ENCODE results near the gene STAT3.
"Not testable (repeated sequence)": the region's sequence is repeated elsewhere in the genome, so short reads cannot be mapped to it uniquely, and the experiment has no call there.

The STAT3 gene

GRCh38 chr17:42312285-42313130 is 75.7 kb downstream of the STAT3 start:
- DNase-seq, result peak; percentile 73 to 77

GRCh38 chr17:42312035-42312284 is 76.3 kb downstream of the STAT3 start:
- DNase-seq, result no peak

- DNase-seq, result peak in 1 of 2 donors; percentile 34
These were observed 76.8 kb downstream of the STAT3 start for GRCh38 chr17:42311240-42312034.

GRCh38 chr17:42310787-42311215 is 77.4 kb downstream of the STAT3 start:
- DNase-seq, result no peak

GRCh38 chr17:42309986-42310786 is 78.1 kb downstream of the STAT3 start:
- DNase-seq, result no peak

- DNase-seq, result no peak
These were observed 79.1 kb downstream of the STAT3 start for GRCh38 chr17:42309142-42309541.

- DNase-seq, result no peak
These were observed 79.8 kb downstream of the STAT3 start for GRCh38 chr17:42308446-42308845.

GRCh38 chr17:42307362-42307927 is 80.8 kb downstream of the STAT3 start:
- DNase-seq, result no peak

- DNase-seq, result no peak
These were observed 81.9 kb downstream of the STAT3 start for GRCh38 chr17:42306385-42306667.

- no peak for DNase-seq
These were observed 82.5 kb downstream of the STAT3 start for GRCh38 chr17:42305543-42306384.

- DNase-seq, result not testable (repeated sequence)
These were observed 83.3 kb downstream of the STAT3 start for GRCh38 chr17:42305031-42305330.

- no peak for DNase-seq
These were observed 83.8 kb downstream of the STAT3 start for GRCh38 chr17:42304187-42305030.

- DNase-seq, result no peak
These were observed 84.5 kb downstream of the STAT3 start for GRCh38 chr17:42303694-42304093.

GRCh38 chr17:42301022-42301421 is 87.2 kb downstream of the STAT3 start:
- DNase-seq, result no peak

- not testable (repeated sequence) for DNase-seq
These were observed 88.3 kb downstream of the STAT3 start for GRCh38 chr17:42299913-42300312.

- DNase-seq, result not testable (repeated sequence)
These were observed 88.9 kb downstream of the STAT3 start for GRCh38 chr17:42299361-42299760.

- not testable (repeated sequence) for DNase-seq
These were observed 90.5 kb downstream of the STAT3 start for GRCh38 chr17:42297775-42298174.

- DNase-seq, result no peak
These were observed 92.2 kb downstream of the STAT3 start for GRCh38 chr17:42296012-42296411.

GRCh38 chr17:42294469-42295398 is 93.5 kb downstream of the STAT3 start:
- no peak for DNase-seq

GRCh38 chr17:42291129-42291528 is 97.1 kb downstream of the STAT3 start:
- no peak for DNase-seq

Measured in stimulated activated CD4-positive, alpha-beta T cell treated with anti-CD3 and anti-CD28 coated beads, Interleukin-2, amount 100 ng/mL, for 48 hours (primary cell).